GM12872 (cell line): ENCODE data around the gene STK32B.

Experiments
- CTCF ChIP-seq: IDR thresholded peaks from 3 replicates; pipeline ENCODE4 v1.5.1; 2011; ENCODE audit warnings: low read depth, mild to moderate bottlenecking, low read length, moderate library complexity; ENCODE audit not compliant: insufficient read depth

STK32B gene

GRCh38 chr4:5355846-5356245, 304.6 kb downstream of the STK32B start:
- no peak for TF ChIP-seq CTCF

- no peak for TF ChIP-seq CTCF
These were observed 306.6 kb downstream of the STK32B start for GRCh38 chr4:5357870-5358269.

GRCh38 chr4:5361968-5362367, 310.7 kb downstream of the STK32B start:
- no peak for TF ChIP-seq CTCF

- no peak for TF ChIP-seq CTCF
These were observed 313.1 kb downstream of the STK32B start for GRCh38 chr4:5364406-5364805.

- no peak for TF ChIP-seq CTCF
These were observed 314.1 kb downstream of the STK32B start for GRCh38 chr4:5365071-5366008.

- no peak for TF ChIP-seq CTCF
These were observed 314.7 kb downstream of the STK32B start for GRCh38 chr4:5366009-5366386.

GRCh38 chr4:5366421-5366820, 315.1 kb downstream of the STK32B start:
- TF ChIP-seq CTCF: no peak
